HG02943 (cell line): ENCODE data around the gene CABS1.

Experiments used
- ATAC-seq: cut with Tn5 transposase; IDR thresholded peaks from one replicate; pipeline ENCODE4 v1.9.1; 2021; ENCODE audit warnings: mild to moderate bottlenecking, low read depth, moderate library complexity; ENCODE audit not compliant: unreplicated experiment

The CABS1 gene

DNA sequence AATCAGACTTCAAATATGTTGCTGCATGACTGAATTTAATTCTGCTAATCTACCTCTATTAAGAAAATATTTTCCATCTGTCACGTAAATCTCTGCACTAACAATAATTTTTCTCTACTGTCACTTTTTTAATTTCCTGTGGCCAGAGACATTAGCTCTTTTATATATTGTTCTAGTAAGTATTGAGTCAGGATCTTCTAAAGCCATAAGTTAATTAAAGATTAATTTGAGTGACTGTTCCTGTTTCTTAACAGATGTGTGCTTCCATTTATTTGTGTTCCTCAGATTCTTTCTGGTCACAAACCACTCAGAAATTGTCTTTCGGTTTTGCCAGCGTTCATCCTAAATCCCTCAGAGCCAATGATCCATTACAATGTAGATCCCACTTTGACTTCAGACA is 45.8 kb downstream of the CABS1 start:
- no peak for ATAC-seq

DNA sequence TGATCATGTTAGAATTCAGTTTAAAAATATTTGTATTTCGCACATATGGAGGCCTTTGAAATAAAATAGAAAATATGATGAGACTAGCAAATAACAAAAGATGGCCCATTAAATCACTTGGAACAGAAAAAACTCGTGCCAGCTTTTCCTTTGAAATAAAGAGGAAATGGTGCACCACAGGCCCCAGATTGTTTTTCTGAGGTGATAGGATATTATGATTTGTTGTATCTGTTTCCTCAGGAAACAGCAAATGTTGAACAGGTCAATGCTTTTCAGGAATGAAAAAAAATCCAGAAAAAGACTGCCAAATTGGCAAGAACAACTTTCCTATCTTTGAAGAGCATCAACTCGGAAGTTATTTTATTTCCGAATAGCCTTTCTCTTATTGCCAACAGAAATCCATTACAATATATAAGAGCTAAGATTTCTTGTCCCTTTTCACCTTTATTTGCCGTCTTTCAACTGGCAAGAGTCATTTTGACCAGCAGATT is 48.0 kb downstream of the CABS1 start, which contains the start of gene SMR3B:
TSS of gene SMR3B (plus strand) at position 441 of the 491 bp plus-strand sequence. CDS start 1,380 bp downstream, outside the sequence.
- ATAC-seq, result no peak
